GM12864 (cell line): Measurements from ENCODE around the gene MARCHF3.

Experiments
- DNase-seq: peaks from one replicate; pipeline ENCODE4 v3.0.0-alpha.2; 2011; ENCODE audit warnings: low read depth
- H3K4me3 ChIP-seq: 2 replicates; pipeline ENCODE4 v1.5.1; 2011; ENCODE audit warnings: mild to moderate bottlenecking, low read depth, low read length, control low read depth
- TF ChIP-seq, protein P1 (sequence below): IDR thresholded peaks from 2 replicates; pipeline ENCODE4 v1.5.1; 2011; ENCODE audit warnings: low read depth, mild to moderate bottlenecking, moderate library complexity, low read length, control low read depth, inconsistent platforms; ENCODE audit errors: missing control alignments

MARCHF3 gene

GRCh38 chr5:127012916-127013315, 17.4 kb downstream of the MARCHF3 start:
- H3K4me3 ChIP-seq = no peak overlapping the region
- TF ChIP-seq, protein P1, sequence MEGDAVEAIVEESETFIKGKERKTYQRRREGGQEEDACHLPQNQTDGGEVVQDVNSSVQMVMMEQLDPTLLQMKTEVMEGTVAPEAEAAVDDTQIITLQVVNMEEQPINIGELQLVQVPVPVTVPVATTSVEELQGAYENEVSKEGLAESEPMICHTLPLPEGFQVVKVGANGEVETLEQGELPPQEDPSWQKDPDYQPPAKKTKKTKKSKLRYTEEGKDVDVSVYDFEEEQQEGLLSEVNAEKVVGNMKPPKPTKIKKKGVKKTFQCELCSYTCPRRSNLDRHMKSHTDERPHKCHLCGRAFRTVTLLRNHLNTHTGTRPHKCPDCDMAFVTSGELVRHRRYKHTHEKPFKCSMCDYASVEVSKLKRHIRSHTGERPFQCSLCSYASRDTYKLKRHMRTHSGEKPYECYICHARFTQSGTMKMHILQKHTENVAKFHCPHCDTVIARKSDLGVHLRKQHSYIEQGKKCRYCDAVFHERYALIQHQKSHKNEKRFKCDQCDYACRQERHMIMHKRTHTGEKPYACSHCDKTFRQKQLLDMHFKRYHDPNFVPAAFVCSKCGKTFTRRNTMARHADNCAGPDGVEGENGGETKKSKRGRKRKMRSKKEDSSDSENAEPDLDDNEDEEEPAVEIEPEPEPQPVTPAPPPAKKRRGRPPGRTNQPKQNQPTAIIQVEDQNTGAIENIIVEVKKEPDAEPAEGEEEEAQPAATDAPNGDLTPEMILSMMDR = no peak
- no peak for DNase-seq

DNA sequence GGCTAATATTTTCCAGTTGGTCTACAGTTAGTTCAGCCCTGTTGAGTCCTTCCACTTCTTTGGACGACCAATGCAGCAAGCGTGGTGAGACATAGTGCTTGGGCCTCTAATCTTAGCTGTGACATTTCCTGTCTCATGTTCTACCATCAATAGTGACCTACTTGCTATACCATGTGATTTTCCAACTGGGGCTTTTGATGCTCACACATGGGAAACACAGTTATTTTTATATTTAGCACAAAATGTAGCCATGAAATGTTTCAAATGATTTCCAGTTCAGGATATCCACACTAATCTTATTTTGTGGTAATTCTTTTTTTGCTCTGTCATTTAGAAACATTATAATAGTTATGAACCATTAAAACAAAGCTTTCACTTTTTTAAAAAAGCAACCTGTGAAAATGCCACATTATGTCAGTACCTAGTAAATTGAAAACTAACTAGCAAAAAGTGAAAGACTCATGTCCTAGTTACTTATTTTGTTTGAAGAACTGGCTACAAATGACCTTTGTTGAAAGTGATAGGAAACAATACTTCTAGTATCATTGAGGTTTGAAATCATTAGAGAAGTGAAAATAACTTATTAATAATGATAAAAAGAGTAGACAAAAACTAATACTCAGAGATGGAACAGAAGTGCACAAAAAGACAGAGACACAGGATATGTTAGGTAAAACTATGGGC, 18.3 kb downstream of the MARCHF3 start:
- H3K4me3 ChIP-seq = no peak overlapping the region
- DNase-seq = peak; percentile 30
- TF ChIP-seq, protein P1 = no peak

DNA sequence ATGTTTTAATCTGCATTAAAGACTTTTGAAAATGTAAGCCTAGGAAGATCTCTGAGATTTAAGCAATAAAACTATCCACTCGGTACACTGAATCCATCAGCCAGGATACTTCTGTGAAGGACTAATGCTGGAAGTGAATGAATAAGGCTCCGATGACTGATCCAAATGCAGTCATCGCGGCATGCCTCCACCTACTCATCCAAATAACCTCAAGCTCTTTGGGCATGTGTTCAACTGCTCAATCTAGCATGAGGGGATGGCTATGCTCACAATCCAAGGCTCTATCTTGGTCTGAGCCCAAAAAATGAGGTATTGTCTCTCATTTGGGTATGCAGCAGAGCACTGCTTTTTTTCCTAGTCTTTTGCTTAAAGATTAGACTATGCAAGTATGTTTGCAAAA, 19.2 kb downstream of the MARCHF3 start:
- no peak overlapping the region for H3K4me3 ChIP-seq
- no peak for DNase-seq
- TF ChIP-seq, protein P1 = no peak

DNA sequence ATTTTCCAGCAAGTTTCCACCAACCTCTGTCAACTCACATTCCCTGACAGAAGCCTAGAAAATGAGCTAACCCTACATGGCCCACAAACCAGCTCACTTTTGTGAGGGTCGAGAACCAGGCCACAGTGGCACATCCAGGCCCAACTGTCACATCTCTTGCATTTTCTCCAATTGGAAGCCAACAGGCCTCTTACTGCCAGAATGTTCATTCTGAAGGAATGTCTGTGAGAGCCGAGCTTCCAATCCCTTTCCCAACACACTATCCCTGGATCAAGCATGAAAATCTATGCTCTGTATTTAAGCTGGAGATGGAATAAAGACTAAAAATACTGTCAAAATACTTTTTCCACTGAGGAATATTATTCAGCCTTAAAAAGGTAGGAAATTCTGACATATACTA, 20.0 kb downstream of the MARCHF3 start:
- no peak overlapping the region for H3K4me3 ChIP-seq
- no peak for DNase-seq
- TF ChIP-seq, protein P1 = no peak

DNA sequence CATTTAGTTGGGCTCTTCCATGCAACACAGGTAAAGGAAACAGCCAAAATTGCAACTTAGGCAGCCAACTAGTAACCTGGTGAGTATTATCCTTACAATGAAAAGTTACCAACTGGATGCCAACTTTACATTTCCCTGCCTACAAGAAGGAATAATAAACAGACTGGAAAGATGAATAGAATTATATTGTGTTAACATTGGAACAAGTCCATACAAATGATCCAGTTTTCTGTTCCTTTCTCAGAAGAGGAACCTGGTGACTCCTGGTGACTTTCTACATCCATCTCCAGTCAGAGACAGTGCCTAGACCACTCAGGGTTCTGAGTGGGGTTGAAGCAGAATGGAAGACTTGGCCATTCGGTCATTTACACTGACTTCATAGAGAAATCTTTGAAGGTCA, 20.6 kb downstream of the MARCHF3 start:
- H3K4me3 ChIP-seq = no peak overlapping the region
- no peak for DNase-seq
- TF ChIP-seq, protein P1 = no peak

DNA sequence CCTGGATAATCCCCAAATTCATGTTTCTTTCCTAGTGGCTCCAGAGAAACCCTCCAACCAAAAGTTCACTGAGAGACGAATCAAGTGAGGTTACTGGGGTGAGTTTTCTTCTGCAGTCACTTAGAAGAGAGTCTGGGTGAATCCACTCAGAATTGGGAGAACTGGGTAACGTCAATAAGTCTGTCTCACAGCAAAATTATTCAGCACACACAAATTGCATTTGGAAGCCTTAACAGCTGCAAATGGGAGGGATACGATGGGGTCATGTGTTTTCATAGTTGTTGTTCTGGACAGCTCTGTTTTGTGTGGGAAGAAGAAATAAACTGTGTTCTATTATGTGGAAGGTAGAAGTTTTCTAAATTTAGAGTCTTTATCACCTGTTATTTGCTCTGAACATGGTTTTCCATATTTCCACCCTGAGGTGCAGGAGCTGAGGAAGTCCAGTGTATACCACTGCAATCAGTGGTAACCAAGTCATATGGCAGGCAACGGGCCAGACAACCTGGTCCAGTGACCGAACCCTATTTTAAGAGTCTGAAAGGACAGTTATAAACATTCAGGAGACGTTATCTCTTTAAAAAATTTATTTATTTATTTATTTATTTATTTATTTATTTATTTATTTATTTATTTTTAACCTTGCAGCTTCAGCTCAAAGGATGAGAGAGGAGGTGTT, 21.9 kb downstream of the MARCHF3 start:
- TF ChIP-seq, protein P1 = no peak
- no peak for DNase-seq
- H3K4me3 ChIP-seq = no peak overlapping the region

- TF ChIP-seq, protein P1 = no peak
- no peak for DNase-seq
- H3K4me3 ChIP-seq = no peak overlapping the region
Observed at GRCh38 chr5:127007522-127007921, 22.8 kb downstream of the MARCHF3 start.
